SH-SY5Y (cell line): Measurements from ENCODE around the gene ROR1.

Experiments used
- GATA2 ChIP-seq: IDR thresholded peaks from 2 replicates; pipeline ENCODE4 v1.6.1; 2011; ENCODE audit warnings: mild to moderate bottlenecking, low read depth, low read length
- GATA3 ChIP-seq: IDR thresholded peaks from 2 replicates; pipeline ENCODE4 v1.6.1; 2011; ENCODE audit warnings: low read depth, mild to moderate bottlenecking, low read length, moderate library complexity

- TF ChIP-seq GATA2 = no peak
- no peak for TF ChIP-seq GATA3
These were observed 155.3 kb downstream of the ROR1 start for GRCh38 chr1:63929106-63929478.
